ENCODE measurements around the gene PTK6. TPM values are rescaled to one million over a fixed set of nuclear protein-coding genes. Genes with fewer than 3 reads are reported as not detected.

Gene PTK6
- total RNA-seq, 6 experiments from 2014 or later, result 0.07 TPM; not detected in 4

DNA sequence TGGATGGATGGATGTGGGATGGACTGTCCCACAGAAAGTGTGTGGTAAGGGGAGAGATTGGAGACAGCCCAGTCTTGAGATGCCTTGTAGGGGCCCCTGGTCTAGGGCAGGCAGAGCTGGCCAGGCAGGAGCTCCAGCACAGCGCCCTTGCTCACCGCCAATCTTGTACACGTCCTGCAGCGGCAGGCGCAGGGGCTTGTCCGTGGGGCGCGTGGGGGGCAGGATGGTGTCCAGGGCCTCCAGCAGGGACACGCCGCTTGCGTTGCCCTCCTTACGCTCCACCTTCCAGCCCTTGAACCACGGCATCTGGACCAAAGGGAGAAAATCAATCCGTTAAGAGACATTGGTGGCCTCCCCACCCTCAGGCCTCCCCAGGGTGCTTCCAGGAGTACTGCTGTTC, 44.2 kb downstream of the PTK6 start:
- TF ChIP-seq, protein P1, sequence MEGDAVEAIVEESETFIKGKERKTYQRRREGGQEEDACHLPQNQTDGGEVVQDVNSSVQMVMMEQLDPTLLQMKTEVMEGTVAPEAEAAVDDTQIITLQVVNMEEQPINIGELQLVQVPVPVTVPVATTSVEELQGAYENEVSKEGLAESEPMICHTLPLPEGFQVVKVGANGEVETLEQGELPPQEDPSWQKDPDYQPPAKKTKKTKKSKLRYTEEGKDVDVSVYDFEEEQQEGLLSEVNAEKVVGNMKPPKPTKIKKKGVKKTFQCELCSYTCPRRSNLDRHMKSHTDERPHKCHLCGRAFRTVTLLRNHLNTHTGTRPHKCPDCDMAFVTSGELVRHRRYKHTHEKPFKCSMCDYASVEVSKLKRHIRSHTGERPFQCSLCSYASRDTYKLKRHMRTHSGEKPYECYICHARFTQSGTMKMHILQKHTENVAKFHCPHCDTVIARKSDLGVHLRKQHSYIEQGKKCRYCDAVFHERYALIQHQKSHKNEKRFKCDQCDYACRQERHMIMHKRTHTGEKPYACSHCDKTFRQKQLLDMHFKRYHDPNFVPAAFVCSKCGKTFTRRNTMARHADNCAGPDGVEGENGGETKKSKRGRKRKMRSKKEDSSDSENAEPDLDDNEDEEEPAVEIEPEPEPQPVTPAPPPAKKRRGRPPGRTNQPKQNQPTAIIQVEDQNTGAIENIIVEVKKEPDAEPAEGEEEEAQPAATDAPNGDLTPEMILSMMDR (IDR thresholded peaks at IDR 0.05), result no peak

GRCh38 chr20:63492518-63492917, 44.7 kb downstream of the PTK6 start:
- no peaks in the 10 kb centered on the region for H3K36me3 Mint-ChIP-seq (ENCODE audit: low read depth)
- no peak overlapping the region for H3K27ac Mint-ChIP-seq
- no peak overlapping the region for H3K4me3 Mint-ChIP-seq

More for the DNA sequence above, 44.2 kb downstream of the PTK6 start:
- no peak overlapping the region for H3K27ac Mint-ChIP-seq
- peaks cover 5% of the 10 kb centered on the region; the same call in 1 of the 2 replicates for H3K9me3 Mint-ChIP-seq
- no peaks in the 10 kb centered on the region for H3K36me3 Mint-ChIP-seq (ENCODE audit: low read depth)
- H3K4me1 Mint-ChIP-seq (ENCODE audit: low read depth), result no peaks in the 10 kb centered on the region
- H3K27me3 Mint-ChIP-seq (ENCODE audit: insufficient read depth), result peaks cover 6% of the 10 kb centered on the region
- DNase-seq, result no peak
- H3K4me3 Mint-ChIP-seq, result no peak overlapping the region

DNA sequence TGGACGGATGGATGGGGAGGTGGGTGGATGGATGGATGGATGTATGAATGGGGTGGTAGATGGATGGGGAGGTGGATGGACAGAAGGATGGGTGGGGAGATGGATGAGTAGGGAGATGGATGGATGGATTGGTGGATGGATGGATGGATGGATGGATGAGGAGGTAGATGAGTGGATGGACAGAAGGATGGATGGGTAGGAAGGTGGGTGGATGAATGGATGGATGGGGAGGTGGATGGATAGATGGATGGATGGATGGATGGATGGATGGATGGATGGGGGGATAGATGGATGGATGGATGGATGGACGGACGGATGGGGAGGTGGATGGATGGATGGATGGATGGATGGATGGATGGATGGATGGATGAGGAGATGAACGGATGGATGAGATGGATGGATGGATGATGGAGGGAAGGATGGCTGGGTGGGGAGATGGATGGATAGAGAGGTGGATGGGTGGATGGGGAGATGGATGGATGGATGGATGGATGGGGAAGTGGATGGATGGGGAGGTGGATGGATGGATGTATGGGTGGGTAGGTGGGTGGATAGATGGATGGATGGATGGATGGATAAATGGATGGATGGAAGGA, 45.4 kb downstream of the PTK6 start:
- no peaks in the 10 kb centered on the region for H3K4me1 Mint-ChIP-seq (ENCODE audit: low read depth)
- no peak overlapping the region for H3K4me3 Mint-ChIP-seq
- DNase-seq, result no peak
- H3K27me3 Mint-ChIP-seq (ENCODE audit: insufficient read depth), result peaks cover 6% of the 10 kb centered on the region
- TF ChIP-seq, protein P1 (IDR thresholded peaks at IDR 0.05), result no peak
- H3K36me3 Mint-ChIP-seq (ENCODE audit: low read depth), result no peaks in the 10 kb centered on the region
- H3K27ac Mint-ChIP-seq, result no peak overlapping the region
- H3K9me3 Mint-ChIP-seq, result peaks cover 5% of the 10 kb centered on the region; the same call in 1 of the 2 replicates

More at GRCh38 chr20:63492518-63492917, 44.7 kb downstream of the PTK6 start:
- no peak for DNase-seq
- Mint-ChIP-seq H3K27me3 (ENCODE audit: insufficient read depth) (peaks cover 6% of the 10 kb centered on the region), H3K4me1 (ENCODE audit: low read depth) (no peaks in the 10 kb centered on the region), H3K9me3 (peaks cover 5% of the 10 kb centered on the region; the same call in 1 of the 2 replicates)
- TF ChIP-seq, protein P1 (IDR thresholded peaks at IDR 0.05), result no peak

- peaks cover 9% of the 10 kb centered on the region for H3K27me3 Mint-ChIP-seq (ENCODE audit: insufficient read depth)
- no peak for DNase-seq
- TF ChIP-seq, protein P1 (IDR thresholded peaks at IDR 0.05), result no peak
- H3K4me3 Mint-ChIP-seq, result no peak overlapping the region
- H3K27ac Mint-ChIP-seq, result no peak overlapping the region
- H3K36me3 Mint-ChIP-seq (ENCODE audit: low read depth), result no peaks in the 10 kb centered on the region
- no peaks in the 10 kb centered on the region for H3K4me1 Mint-ChIP-seq (ENCODE audit: low read depth)
- peaks cover 5% of the 10 kb centered on the region; the same call in 1 of the 2 replicates for H3K9me3 Mint-ChIP-seq
Measured at GRCh38 chr20:63491078-63491477, 46.1 kb downstream of the PTK6 start.

GRCh38 chr20:63490416-63490815, 46.8 kb downstream of the PTK6 start:
- H3K27me3 Mint-ChIP-seq (ENCODE audit: insufficient read depth), result peaks cover 9% of the 10 kb centered on the region
- TF ChIP-seq, protein P1 (IDR thresholded peaks at IDR 0.05), result no peak
- DNase-seq, result no peak
- H3K4me3 Mint-ChIP-seq, result no peak overlapping the region
- H3K27ac Mint-ChIP-seq, result no peak overlapping the region
- peaks cover 5% of the 10 kb centered on the region; the same call in 1 of the 2 replicates for H3K9me3 Mint-ChIP-seq
- no peaks in the 10 kb centered on the region for H3K4me1 Mint-ChIP-seq (ENCODE audit: low read depth)
- no peaks in the 10 kb centered on the region for H3K36me3 Mint-ChIP-seq (ENCODE audit: low read depth)

All from HFFc6 (cell line).